ENCODE measurements around the gene ABCG4. TPM values are rescaled to one million over a fixed set of nuclear protein-coding genes. Genes with fewer than 3 reads are reported as not detected.

Gene ABCG4
- total and polyA plus RNA-seq, 9 of the 15 experiments (the other 6 are each of a cell fraction or from before 2014, with no cell fraction given), result 0.03 to 0.11 (median 0.07) TPM; not detected in 4

DNA sequence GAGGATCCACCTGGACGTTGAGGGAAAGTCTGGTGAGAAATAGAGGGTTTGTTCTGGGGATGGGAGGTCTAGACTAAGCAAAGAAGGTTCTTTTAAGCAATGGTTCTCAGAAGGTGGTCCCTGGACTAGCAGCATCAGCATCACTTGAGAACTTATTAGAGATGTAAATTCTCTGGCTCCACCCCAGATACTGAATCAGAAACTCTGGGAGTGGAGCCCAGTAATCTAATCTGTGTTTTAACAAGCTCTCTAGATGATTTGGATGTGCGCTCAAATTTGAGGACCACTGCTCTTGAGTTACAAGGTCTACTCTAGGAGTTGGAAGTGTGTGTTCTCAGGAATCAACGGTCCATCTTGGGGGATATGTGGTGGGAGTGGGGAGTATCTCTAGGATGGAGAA lies 3.3 kb upstream of the ABCG4 start:
- Histone ChIP-seq H3K4me1 (replicated peaks in 1 of 2; ENCODE audit: control insufficient read depth in 2 of 2, insufficient read depth in 2 of 2, low read length in 2 of 2) (peaks cover 13 to 24% of the 10 kb centered on the region in 2 experiments; a peak in 4 of 5 replicates), H3K9ac (ENCODE audit: insufficient read depth in 1 of 2, low read depth in 2 of 2, low read length in 2 of 2) (no peak overlapping the region), H3K9me1 (ENCODE audit: control insufficient read depth, insufficient read depth, low read length) (no peaks in the 10 kb centered on the region), H3K9me3 (replicated peaks; ENCODE audit: control insufficient read depth, insufficient read depth, low read depth, low read length) (no peaks in the 10 kb centered on the region), H3K4me3 (no peak overlapping the region), H2AFZ (ENCODE audit: low read depth, low read length) (no peak overlapping the region), H3K79me2 (ENCODE audit: control insufficient read depth, insufficient read depth, low read length) (no peaks in the 10 kb centered on the region), H3K4me2 (ENCODE audit: insufficient read depth, low read length) (no peak overlapping the region), H4K20me1 (replicated peaks; ENCODE audit: control insufficient read depth, insufficient read depth, low read length) (no peaks in the 10 kb centered on the region; the same call in 1 of the 2 replicates), H3K36me3 (ENCODE audit: control insufficient read depth, insufficient read depth, low read length) (no peaks in the 10 kb centered on the region), H3K27me3 (ENCODE audit: control insufficient read depth in 2 of 2, insufficient read depth in 2 of 2, low read length in 2 of 2) (peaks cover 1 to 16% of the 10 kb centered on the region in 2 experiments; a peak in 2 of 5 replicates), H3K27ac (ENCODE audit: extremely low read depth, low read depth, low read length) (no peak overlapping the region)
- ChIA-PET POLR2A (interaction anchor here (0.9 kb wide), 1 partner anchor 98 kb away, joined by 3 read pairs; no protein-coding TSS in a partner anchor), CTCF (ENCODE audit: low intra/inter-chr PET ratio) (no interaction called here)
- FAIRE-seq (peak; percentile 42), DNase-seq (ENCODE audit: extremely low read depth in 1 of 4, low spot score in 3 of 4) (no peak), ATAC-seq (no peak)
- intact Hi-C loops (cut with micrococcal nuclease), result loop anchor here (1.0 kb wide), 1 partner anchor 52 kb away; no protein-coding TSS in a partner anchor
- no TSS peak for BruUV-seq (replicated peaks)
- in situ Hi-C loops (cut with MboI), result no loop called here
- 10% methylated on average over 3 of the region's 3 CpGs for WGBS (ENCODE audit: insufficient coverage, low coverage, missing lambda C conversion rate)
- TF ChIP-seq FOXJ3 (CRISPR knock-in tag; IDR thresholded peaks at IDR 0.05), result no peak
- no peak for TF ChIP-seq EZH2 (IDR thresholded peaks at IDR 0.05; ENCODE audit: borderline replicate concordance, low read depth, low read length)
- no peak for TF ChIP-seq KAT7 (CRISPR knock-in tag; IDR thresholded peaks at IDR 0.05; ENCODE audit: borderline replicate concordance)
- no peak for TF ChIP-seq ZNF780A (CRISPR knock-in tag; IDR thresholded peaks at IDR 0.05)
- TF ChIP-seq, protein P1, sequence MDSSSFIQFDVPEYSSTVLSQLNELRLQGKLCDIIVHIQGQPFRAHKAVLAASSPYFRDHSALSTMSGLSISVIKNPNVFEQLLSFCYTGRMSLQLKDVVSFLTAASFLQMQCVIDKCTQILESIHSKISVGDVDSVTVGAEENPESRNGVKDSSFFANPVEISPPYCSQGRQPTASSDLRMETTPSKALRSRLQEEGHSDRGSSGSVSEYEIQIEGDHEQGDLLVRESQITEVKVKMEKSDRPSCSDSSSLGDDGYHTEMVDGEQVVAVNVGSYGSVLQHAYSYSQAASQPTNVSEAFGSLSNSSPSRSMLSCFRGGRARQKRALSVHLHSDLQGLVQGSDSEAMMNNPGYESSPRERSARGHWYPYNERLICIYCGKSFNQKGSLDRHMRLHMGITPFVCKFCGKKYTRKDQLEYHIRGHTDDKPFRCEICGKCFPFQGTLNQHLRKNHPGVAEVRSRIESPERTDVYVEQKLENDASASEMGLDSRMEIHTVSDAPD (CRISPR knock-in tag; IDR thresholded peaks at IDR 0.05), result no peak
- TF ChIP-seq ZNF449 (CRISPR knock-in tag; IDR thresholded peaks at IDR 0.05), result no peak
- TF ChIP-seq IRF1 (CRISPR knock-in tag; IDR thresholded peaks at IDR 0.05; ENCODE audit: borderline replicate concordance), result no peak
- TF ChIP-seq AFF4 (CRISPR knock-in tag; IDR thresholded peaks at IDR 0.05), result no peak
- TF ChIP-seq, protein P2, sequence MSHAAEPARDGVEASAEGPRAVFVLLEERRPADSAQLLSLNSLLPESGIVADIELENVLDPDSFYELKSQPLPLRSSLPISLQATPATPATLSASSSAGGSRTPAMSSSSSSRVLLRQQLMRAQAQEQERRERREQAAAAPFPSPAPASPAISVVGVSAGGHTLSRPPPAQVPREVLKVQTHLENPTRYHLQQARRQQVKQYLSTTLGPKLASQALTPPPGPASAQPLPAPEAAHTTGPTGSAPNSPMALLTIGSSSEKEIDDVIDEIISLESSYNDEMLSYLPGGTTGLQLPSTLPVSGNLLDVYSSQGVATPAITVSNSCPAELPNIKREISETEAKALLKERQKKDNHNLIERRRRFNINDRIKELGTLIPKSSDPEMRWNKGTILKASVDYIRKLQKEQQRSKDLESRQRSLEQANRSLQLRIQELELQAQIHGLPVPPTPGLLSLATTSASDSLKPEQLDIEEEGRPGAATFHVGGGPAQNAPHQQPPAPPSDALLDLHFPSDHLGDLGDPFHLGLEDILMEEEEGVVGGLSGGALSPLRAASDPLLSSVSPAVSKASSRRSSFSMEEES (CRISPR knock-in tag; IDR thresholded peaks at IDR 0.05), result no peak
- TF ChIP-seq SREBF1 (IDR thresholded peaks at IDR 0.05; ENCODE audit: borderline replicate concordance, low read depth, low read length), result no peak
- no peak for TF ChIP-seq ZNF165 (CRISPR knock-in tag; IDR thresholded peaks at IDR 0.05; ENCODE audit: borderline replicate concordance)
- no peak for TF ChIP-seq ZNF77 (CRISPR knock-in tag; IDR thresholded peaks at IDR 0.05)
- no peak for TF ChIP-seq PHB (CRISPR knock-in tag; IDR thresholded peaks at IDR 0.05)
